ENCODE data around the gene NAA11.
"Not testable (repeated sequence)": the region's sequence is repeated elsewhere in the genome, so short reads cannot be mapped to it uniquely, and the experiment has no call there.

NAA11 gene

GRCh38 chr4:79288185-79288584 is 37.7 kb downstream of the NAA11 start:
- H3K36me3 ChIP-seq (ENCODE audit: insufficient read depth, low read length) = no peaks in the 10 kb centered on the region
- TF ChIP-seq FOXP2 (optimal IDR thresholded peaks at IDR 0.05; ENCODE audit: control extremely low read depth, extremely low read length, insufficient read depth) = no peak
- no peak for TF ChIP-seq EZH2 (IDR thresholded peaks at IDR 0.05)
- TF ChIP-seq POLR2AphosphoS5 (IDR thresholded peaks at IDR 0.05; ENCODE audit: borderline replicate concordance, low read depth, low read length) = peak; percentile 51; the same call in 1 of the 2 replicates

DNA sequence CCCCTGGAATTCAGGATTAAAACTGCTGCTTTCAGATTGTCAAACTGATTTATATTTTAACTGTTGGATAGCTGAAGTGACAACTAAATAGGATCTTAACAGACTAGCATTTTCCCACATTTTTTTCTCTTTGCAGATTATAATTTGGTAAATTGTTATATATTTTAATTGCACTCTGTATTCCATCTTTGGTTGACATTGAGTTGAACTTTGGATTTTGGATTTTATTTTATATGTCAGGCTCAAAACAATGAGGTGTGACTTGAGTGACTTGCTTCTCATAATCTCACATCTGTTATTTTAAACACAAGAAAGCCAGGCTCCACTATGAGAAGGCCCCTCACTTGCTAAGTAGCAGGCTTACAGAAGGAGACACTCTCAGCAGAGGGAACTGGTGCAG is 38.1 kb downstream of the NAA11 start:
- peak overlapping the region; percentile 34; the same call in 1 of the 2 replicates for H3K4me3 ChIP-seq
- DNase-seq (ENCODE audit: low read depth, low spot score) = no peak
- H3K9me3 ChIP-seq (ENCODE audit: low read depth, low read length) = no peaks in the 10 kb centered on the region
- TF ChIP-seq POLR2AphosphoS5 (IDR thresholded peaks at IDR 0.05; ENCODE audit: borderline replicate concordance, low read depth, low read length) (no peak), FOXP2 (optimal IDR thresholded peaks at IDR 0.05; ENCODE audit: control extremely low read depth, extremely low read length, insufficient read depth) (no peak), EZH2 (IDR thresholded peaks at IDR 0.05) (no peak)
- no peaks in the 10 kb centered on the region for H3K36me3 ChIP-seq (ENCODE audit: insufficient read depth, low read length)
- no peak overlapping the region for H3K9ac ChIP-seq (ENCODE audit: insufficient read length)
- peak overlapping the region; percentile 61 for H3K27ac ChIP-seq

More at GRCh38 chr4:79288185-79288584, 37.7 kb downstream of the NAA11 start:
- H3K9me3 ChIP-seq (ENCODE audit: low read depth, low read length) = no peaks in the 10 kb centered on the region
- peak overlapping the region; percentile 34; the same call in 1 of the 2 replicates for H3K4me3 ChIP-seq
- DNase-seq (ENCODE audit: low read depth, low spot score) = no peak
- no peak overlapping the region for H3K9ac ChIP-seq (ENCODE audit: insufficient read length)
- H3K27ac ChIP-seq = peak overlapping the region; percentile 61

DNA sequence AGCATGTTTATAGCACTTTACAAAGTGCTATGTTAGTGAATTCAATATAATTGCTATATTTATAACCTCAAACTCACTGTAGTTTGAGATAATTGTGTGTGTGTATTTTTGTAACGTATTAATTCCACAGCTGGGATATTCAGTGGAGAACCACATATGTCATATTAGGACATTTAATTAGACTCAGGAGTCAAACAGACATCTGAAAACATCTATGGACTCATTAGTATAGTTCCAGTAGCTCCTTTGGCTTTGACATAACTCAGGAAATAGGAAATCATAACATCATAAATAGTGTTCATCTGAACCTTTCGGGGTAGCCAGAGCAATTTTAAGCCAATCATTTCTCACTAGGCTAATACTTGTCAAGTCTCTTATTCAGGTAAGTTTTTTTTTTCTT is 38.8 kb downstream of the NAA11 start:
- no peaks in the 10 kb centered on the region for H3K36me3 ChIP-seq (ENCODE audit: insufficient read depth, low read length)
- no peak overlapping the region for H3K9ac ChIP-seq (ENCODE audit: insufficient read length)
- no peak for TF ChIP-seq EZH2 (IDR thresholded peaks at IDR 0.05)
- TF ChIP-seq FOXP2 (optimal IDR thresholded peaks at IDR 0.05; ENCODE audit: control extremely low read depth, extremely low read length, insufficient read depth) = no peak
- TF ChIP-seq POLR2AphosphoS5 (IDR thresholded peaks at IDR 0.05; ENCODE audit: borderline replicate concordance, low read depth, low read length) = no peak
- H3K9me3 ChIP-seq (ENCODE audit: low read depth, low read length) = no peaks in the 10 kb centered on the region
- no peak overlapping the region for H3K4me3 ChIP-seq
- no peak for DNase-seq (ENCODE audit: low read depth, low spot score)
- H3K27ac ChIP-seq = peak overlapping the region; percentile 61

DNA sequence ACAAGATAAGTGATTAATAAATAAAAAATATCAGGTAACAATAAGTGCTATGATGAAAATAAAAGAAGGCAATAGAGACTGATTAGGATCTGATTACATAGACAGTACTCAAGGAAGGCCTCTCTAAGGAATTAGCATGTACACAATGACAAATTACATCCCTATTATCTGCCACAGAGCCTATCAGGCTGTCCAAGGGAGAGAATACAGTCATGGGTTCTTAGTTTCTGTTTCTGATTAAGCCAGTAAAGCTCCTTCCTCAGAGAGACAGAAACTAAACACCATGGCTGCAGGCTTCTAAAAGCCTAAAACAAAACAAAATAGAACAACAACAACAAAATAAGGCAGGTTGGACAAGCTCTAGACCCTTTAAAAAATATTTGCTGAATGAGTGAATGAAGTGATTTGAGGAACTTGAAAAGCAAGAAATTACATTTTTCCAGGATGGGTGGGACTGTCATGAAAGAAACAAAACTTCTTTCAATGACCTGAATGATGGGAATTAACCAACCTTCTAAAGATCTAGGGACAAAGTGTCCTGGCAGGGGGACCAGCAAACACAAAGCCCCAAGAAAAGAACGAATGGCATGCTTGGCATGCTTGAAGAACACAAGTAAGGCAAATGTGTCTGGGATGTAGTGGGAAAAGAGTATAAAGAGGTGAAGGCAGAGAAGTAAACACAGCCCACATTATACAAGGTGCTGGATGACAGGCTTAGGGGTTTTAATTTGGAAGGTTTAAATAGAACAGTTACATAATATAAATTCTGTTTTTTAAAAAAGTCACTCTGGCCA is 44.1 kb downstream of the NAA11 start:
- Histone ChIP-seq H3K27ac (no peak overlapping the region), H3K9me3 (ENCODE audit: low read depth, low read length) (no peaks in the 10 kb centered on the region), H3K36me3 (ENCODE audit: insufficient read depth, low read length) (no peaks in the 10 kb centered on the region), H3K9ac (ENCODE audit: insufficient read length) (no peak overlapping the region), H3K4me3 (no peak overlapping the region)
- TF ChIP-seq EZH2 (IDR thresholded peaks at IDR 0.05) (no peak), FOXP2 (optimal IDR thresholded peaks at IDR 0.05; ENCODE audit: control extremely low read depth, extremely low read length, insufficient read depth) (no peak), POLR2AphosphoS5 (IDR thresholded peaks at IDR 0.05; ENCODE audit: borderline replicate concordance, low read depth, low read length) (no peak)
- DNase-seq (ENCODE audit: low read depth, low spot score) = no peak

DNA sequence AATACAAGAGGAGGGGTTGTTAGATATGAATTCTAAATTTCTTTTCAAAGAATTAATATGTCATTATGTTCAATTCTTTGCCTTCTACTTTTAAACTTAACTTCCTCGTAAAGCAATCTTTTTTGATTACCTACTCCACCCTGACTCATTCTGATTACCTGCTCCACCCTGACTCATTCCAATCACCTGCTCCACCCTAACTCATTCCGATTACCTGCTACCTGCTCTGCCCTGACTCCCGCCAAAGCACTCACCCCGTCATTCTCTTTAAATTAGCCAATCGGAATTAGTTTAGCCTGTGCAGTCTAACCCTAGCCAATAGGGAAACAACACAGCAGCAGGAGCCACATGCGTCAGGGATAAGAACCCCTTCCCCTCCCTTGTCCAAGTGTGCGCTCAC is 48.4 kb downstream of the NAA11 start:
- H3K4me3 ChIP-seq; H3K9me3 ChIP-seq (ENCODE audit: low read depth, low read length); H3K27ac ChIP-seq; H3K36me3 ChIP-seq (ENCODE audit: insufficient read depth, low read length); H3K9ac ChIP-seq (ENCODE audit: insufficient read length); DNase-seq (ENCODE audit: low read depth, low spot score): not testable (repeated sequence)

GRCh38 chr4:79273915-79274314 is 51.9 kb downstream of the NAA11 start:
- Histone ChIP-seq H3K9me3 (ENCODE audit: low read depth, low read length) (no peaks in the 10 kb centered on the region), H3K36me3 (ENCODE audit: insufficient read depth, low read length) (no peaks in the 10 kb centered on the region), H3K4me3 (no peak overlapping the region), H3K27ac (no peak overlapping the region), H3K9ac (ENCODE audit: insufficient read length) (no peak overlapping the region)
- DNase-seq (ENCODE audit: low read depth, low spot score) = no peak
- TF ChIP-seq FOXP2 (optimal IDR thresholded peaks at IDR 0.05; ENCODE audit: control extremely low read depth, extremely low read length, insufficient read depth) = no peak
- no peak for TF ChIP-seq POLR2AphosphoS5 (IDR thresholded peaks at IDR 0.05; ENCODE audit: borderline replicate concordance, low read depth, low read length)

- no peaks in the 10 kb centered on the region for H3K36me3 ChIP-seq (ENCODE audit: insufficient read depth, low read length)
- no peak for DNase-seq (ENCODE audit: low read depth, low spot score)
- H3K4me3 ChIP-seq = no peak overlapping the region
- no peak overlapping the region for H3K27ac ChIP-seq
- H3K9me3 ChIP-seq (ENCODE audit: low read depth, low read length) = no peaks in the 10 kb centered on the region
- H3K9ac ChIP-seq (ENCODE audit: insufficient read length) = no peak overlapping the region
- TF ChIP-seq FOXP2 (optimal IDR thresholded peaks at IDR 0.05; ENCODE audit: control extremely low read depth, extremely low read length, insufficient read depth) = no peak
- TF ChIP-seq EZH2 (IDR thresholded peaks at IDR 0.05) = no peak
- no peak for TF ChIP-seq POLR2AphosphoS5 (IDR thresholded peaks at IDR 0.05; ENCODE audit: borderline replicate concordance, low read depth, low read length)
Measured at GRCh38 chr4:79272761-79273160, 53.1 kb downstream of the NAA11 start.

GRCh38 chr4:79272126-79272525 is 53.7 kb downstream of the NAA11 start:
- H3K27ac ChIP-seq = peak overlapping the region; percentile 11; the same call in 1 of the 2 replicates
- H3K9ac ChIP-seq (ENCODE audit: insufficient read length) = no peak overlapping the region
- no peak overlapping the region for H3K4me3 ChIP-seq
- TF ChIP-seq FOXP2 (optimal IDR thresholded peaks at IDR 0.05; ENCODE audit: control extremely low read depth, extremely low read length, insufficient read depth) (no peak), EZH2 (IDR thresholded peaks at IDR 0.05) (no peak), POLR2AphosphoS5 (IDR thresholded peaks at IDR 0.05; ENCODE audit: borderline replicate concordance, low read depth, low read length) (no peak)
- DNase-seq (ENCODE audit: low read depth, low spot score) = no peak
- no peaks in the 10 kb centered on the region for H3K36me3 ChIP-seq (ENCODE audit: insufficient read depth, low read length)
- no peaks in the 10 kb centered on the region for H3K9me3 ChIP-seq (ENCODE audit: low read depth, low read length)

DNA sequence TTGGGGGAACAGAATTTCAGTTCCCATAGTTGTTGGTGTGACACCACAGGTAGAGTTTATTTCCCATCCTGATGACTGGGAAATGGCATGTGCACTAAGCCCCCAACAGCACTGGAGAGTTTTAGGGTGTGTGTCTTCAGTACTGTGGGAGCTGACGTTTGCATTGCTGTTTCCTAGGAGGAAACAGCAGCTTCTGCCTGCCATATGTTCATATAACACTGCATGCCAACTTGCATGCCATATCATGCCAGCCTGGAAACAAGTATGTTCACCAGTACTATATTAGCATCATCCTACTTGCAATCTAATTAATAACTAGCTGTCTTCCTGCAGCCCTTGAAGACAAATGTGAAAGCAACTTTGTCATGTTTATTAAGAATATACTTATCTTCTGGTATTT is 58.2 kb downstream of the NAA11 start:
- H3K36me3 ChIP-seq (ENCODE audit: insufficient read depth, low read length) = no peaks in the 10 kb centered on the region
- H3K9ac ChIP-seq (ENCODE audit: insufficient read length) = no peak overlapping the region
- H3K4me3 ChIP-seq = no peak overlapping the region
- TF ChIP-seq FOXP2 (optimal IDR thresholded peaks at IDR 0.05; ENCODE audit: control extremely low read depth, extremely low read length, insufficient read depth) = no peak
- no peak for TF ChIP-seq POLR2AphosphoS5 (IDR thresholded peaks at IDR 0.05; ENCODE audit: borderline replicate concordance, low read depth, low read length)
- TF ChIP-seq EZH2 (IDR thresholded peaks at IDR 0.05) = no peak
- H3K9me3 ChIP-seq (ENCODE audit: low read depth, low read length) = no peaks in the 10 kb centered on the region
- no peak for DNase-seq (ENCODE audit: low read depth, low spot score)
- no peak overlapping the region for H3K27ac ChIP-seq

Measured in SK-N-MC (cell line).